NCI-H2196 treated with DMSO at 0.1 percent for 48 hours (cell line): ENCODE results near the gene OR4C5.
"Not testable (repeated sequence)": the region's sequence is repeated elsewhere in the genome, so short reads cannot be mapped to it uniquely, and the experiment has no call there.

ENCODE experiments used
- DNase-seq: peaks from one replicate; lab custom pipeline; 2025; ENCODE audit not compliant: unreplicated experiment; lab: John Stamatoyannopoulos, UW

OR4C5 gene

DNA sequence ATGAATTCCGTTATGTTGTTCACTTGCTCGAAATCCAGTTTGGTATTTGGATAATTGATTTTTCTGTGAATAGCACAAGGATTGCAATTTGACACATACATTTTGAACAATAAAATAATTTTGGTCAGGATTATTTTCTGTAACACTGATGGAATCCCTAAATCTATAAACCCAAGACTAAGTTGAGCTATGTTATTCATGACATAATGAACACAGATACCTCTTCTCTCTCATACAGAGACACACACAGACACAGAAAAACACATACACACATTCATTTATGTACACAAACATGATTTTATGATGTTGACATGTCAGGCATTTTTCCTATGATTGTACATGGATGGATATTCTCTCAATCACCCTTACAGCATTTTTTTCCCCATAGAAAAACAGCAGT is at the start of gene OR4C5:
TSS of gene OR4C5 (minus strand) at position 101 of the 400 bp plus-strand sequence. CDS start at position 101, 0 bp downstream.
- no peak for DNase-seq

GRCh38 chr11:48384670-48385069 is 18.4 kb upstream of the OR4C5 start:
- no peak for DNase-seq

DNA sequence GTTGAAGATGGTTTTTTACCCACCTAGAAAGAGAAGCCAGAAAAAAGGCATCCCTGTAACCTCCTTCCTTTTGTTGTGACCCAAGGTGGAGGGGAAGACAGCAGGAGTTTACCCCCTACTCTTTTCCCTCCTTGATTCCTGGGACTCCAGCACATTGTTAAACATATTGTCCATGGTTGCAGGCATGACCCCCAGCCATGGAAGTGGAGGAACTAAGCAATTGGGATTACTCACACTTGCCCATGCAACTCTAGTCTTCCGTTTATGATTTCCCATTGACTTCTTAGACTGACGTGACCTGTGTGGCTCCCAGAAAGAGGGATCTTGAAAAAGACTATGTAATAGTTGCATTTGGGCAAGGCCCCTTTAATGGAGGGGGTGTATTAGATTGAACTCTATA is 17.9 kb upstream of the OR4C5 start:
- not testable (repeated sequence) for DNase-seq

DNA sequence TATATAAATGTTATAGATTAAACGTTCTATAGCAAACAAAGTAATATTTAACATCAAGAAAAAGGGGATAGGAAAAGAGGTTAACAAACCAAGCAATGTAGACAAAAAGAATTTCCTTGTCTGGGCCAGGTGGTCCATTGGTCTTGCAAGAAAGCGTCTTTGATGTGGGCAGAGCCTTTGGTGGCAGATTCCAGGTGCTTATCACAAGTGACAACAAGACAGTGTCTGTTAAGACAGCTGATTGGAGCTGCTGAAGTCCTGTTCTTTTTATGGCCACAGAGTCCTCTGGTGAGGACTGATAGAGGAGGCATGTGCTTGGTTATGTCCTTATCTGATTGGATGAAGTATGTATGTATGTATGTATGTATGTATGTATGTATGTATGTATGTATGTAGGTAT is 5.0 kb downstream of the OR4C5 start:
- DNase-seq: not testable (repeated sequence)

DNA sequence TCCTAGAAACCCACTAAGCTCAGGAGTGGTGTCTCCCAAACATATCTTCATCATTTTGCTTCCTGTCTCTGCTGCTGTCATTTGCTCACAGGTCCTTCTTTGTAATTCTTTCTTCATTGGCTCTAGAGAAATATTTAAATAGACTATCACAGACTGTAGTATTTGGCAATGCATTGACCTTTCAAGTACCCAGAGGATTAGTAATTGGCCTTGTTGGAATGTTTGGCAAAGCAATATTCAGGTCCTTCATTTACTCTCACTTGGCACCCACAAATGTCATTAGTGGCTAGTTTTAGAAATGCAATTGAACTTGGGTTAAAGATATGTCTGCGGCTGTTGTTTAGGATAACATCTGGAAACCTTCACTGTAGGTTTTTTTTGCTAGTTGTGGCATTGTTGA is 11.6 kb downstream of the OR4C5 start:
- no peak for DNase-seq

DNA sequence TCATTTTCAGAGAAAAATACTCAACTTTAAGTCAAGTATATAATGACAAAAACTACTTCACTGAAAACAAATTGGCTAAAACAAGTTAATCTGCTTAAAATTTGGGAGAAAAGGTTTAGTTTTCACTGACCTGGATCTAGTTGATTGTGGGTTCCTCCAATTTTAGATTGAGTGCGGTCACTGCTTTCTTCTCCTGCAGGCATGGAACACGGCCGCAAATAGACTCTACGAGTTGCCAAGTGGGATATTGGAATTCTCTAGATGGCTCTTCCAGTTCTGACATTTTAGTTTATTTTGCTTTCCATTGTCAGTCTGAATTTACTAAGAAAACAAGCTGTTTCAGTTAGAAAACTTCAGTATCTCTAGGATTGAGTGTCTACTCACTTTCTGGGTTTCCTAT is 12.3 kb downstream of the OR4C5 start:
- no peak for DNase-seq

DNA sequence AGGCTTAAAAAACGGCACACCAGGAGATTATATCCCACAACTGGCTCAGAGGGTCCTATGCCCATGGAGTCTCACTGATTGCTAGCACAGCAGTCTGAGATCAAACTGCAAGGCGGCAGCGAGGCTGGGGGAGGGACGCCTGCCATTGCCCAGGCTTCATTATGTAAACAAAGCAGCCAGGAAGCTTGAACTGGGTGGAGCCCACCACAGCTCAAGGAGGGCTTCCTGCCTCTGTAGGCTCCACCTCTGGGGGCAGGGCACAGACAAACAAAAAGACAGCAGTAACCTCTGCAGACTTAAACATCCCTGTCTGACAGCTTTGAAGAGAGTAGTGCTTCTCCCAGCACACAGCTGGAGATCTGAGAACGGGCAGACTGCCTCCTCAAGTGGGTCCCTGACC is 20.0 kb downstream of the OR4C5 start:
- not testable (repeated sequence) for DNase-seq

- not testable (repeated sequence) for DNase-seq
These were observed 23.8 kb downstream of the OR4C5 start for GRCh38 chr11:48342505-48342904.

GRCh38 chr11:48341466-48341865 is 24.8 kb downstream of the OR4C5 start:
- DNase-seq: no peak

DNA sequence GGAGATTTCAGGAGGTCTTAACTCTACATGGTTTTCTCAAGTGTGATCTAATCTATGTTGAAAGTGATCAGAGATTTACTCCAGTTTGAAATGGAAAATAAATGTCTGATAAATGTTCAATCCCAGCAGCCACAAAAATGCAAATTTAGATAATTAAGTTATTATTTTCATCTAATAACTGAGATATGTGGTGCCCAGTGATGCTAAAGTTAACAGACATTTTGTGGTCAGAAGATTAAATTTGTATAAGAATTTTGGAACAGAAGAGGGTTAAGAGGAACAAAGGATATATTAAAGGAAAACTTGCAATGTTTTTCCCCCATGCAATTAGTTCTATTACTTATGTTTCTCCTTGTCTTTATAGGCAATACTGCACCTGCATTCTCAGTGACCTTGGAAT is 41.6 kb downstream of the OR4C5 start, which contains the start of gene OR4C3:
TSS of gene OR4C3 (plus strand) at position 301 of the 400 bp plus-strand sequence. CDS start 102 bp downstream, outside the sequence.
- not testable (repeated sequence) for DNase-seq

- not testable (repeated sequence) for DNase-seq
These were observed 46.5 kb downstream of the OR4C5 start for GRCh38 chr11:48319813-48320212.
